ENCODE measurements around the gene ST6GALNAC1. TPM values are rescaled to one million over a fixed set of nuclear protein-coding genes. Genes with fewer than 3 reads are reported as not detected.

ST6GALNAC1 gene
- total RNA-seq, 1 experiment from 2014 or later, result not detected

- TF ChIP-seq MAX (IDR thresholded peaks at IDR 0.05), result no peak
- no peak for TF ChIP-seq CEBPB (IDR thresholded peaks at IDR 0.05; ENCODE audit: low read depth)
- TF ChIP-seq ELF1 (IDR thresholded peaks at IDR 0.05; ENCODE audit: borderline replicate concordance, low read depth), result no peak
- TF ChIP-seq TCF7L2 (IDR thresholded peaks at IDR 0.05; ENCODE audit: borderline replicate concordance, extremely low read depth, insufficient read depth, insufficient read length), result no peak
- TF ChIP-seq POLR2A (IDR thresholded peaks at IDR 0.05; ENCODE audit: borderline replicate concordance, extremely low read depth, insufficient read depth, insufficient read length), result no peak
Measured at GRCh38 chr17:76575570-76575969, 68.0 kb downstream of the ST6GALNAC1 start (continued).

Other genes with a start within 250 kb of the ST6GALNAC1 start
- gene UBE2O, start 190.6 kb downstream of the ST6GALNAC1 start, total RNA-seq (2021; ENCODE audit: unreplicated experiment), result 59.1 TPM
- not detected for gene AANAT, start 176.2 kb downstream of the ST6GALNAC1 start, total RNA-seq (2021; ENCODE audit: unreplicated experiment)
- gene RHBDF2, start 142.3 kb downstream of the ST6GALNAC1 start, total RNA-seq (2021; ENCODE audit: unreplicated experiment), result 61.1 TPM
- 0.66 TPM for gene CYGB, start 106.0 kb downstream of the ST6GALNAC1 start, total RNA-seq (2021; ENCODE audit: unreplicated experiment)
- not detected for gene PRCD, start 103.7 kb downstream of the ST6GALNAC1 start, total RNA-seq (2021; ENCODE audit: unreplicated experiment)
- gene ST6GALNAC2, start 57.9 kb downstream of the ST6GALNAC1 start, total RNA-seq (2021; ENCODE audit: unreplicated experiment), result 14.7 TPM
- gene MXRA7, start 67.2 kb upstream of the ST6GALNAC1 start, total RNA-seq (2021; ENCODE audit: unreplicated experiment), result 57.1 TPM
- 47.6 TPM for gene JMJD6, start 82.8 kb upstream of the ST6GALNAC1 start, total RNA-seq (2021; ENCODE audit: unreplicated experiment)
- gene METTL23, start 83.1 kb upstream of the ST6GALNAC1 start, total RNA-seq (2021; ENCODE audit: unreplicated experiment), result 57.8 TPM
- gene SRSF2, start 93.6 kb upstream of the ST6GALNAC1 start, total RNA-seq (2021; ENCODE audit: unreplicated experiment), result 422 TPM
- 24.9 TPM for gene MFSD11, start 94.4 kb upstream of the ST6GALNAC1 start, total RNA-seq (2021; ENCODE audit: unreplicated experiment)
- gene MGAT5B, start 224.6 kb upstream of the ST6GALNAC1 start, total RNA-seq (2021; ENCODE audit: unreplicated experiment), result 4.4 TPM

Data from HCT116 (cell line).